HG03064 (cell line): Measurements from ENCODE around the gene STIP1.
A peak's percentile ranks its signal among the peaks of the same experiment; 100 is the strongest.

Experiments
- ATAC-seq: cut with Tn5 transposase; IDR thresholded peaks from one replicate; pipeline ENCODE4 v1.9.1; 2021; ENCODE audit warnings: low read depth; ENCODE audit not compliant: unreplicated experiment

The STIP1 gene

GRCh38 chr11:64185693-64186491 is at the start of gene STIP1:
Gene STIP1, plus strand, starts transcription at chr11:64186171. Its CDS starts 91 bp downstream, at chr11:64186262.
- ATAC-seq, result peak; percentile 84

- ATAC-seq, result no peak
Observed at GRCh38 chr11:64136765-64137441, 49.1 kb upstream of the STIP1 start.

DNA sequence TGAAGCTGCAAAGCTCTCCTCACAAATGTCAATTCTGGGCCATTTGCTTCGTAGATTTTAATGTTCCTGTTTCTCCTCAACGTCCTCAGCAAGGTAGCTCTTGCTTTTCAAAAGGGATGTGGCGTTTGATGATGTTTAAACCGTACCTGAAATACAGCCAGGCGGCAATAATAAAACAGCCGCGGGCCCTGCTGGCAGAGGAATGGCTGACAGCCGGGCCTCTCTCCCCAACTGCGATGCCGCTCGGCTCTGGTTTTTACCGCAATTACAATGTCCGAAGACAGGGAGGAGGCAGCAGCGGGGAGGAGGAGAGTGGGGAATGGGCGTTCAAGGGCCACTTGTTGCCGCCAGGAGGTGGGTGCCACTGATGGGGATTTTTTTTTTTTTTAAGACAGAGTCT is 47.6 kb upstream of the STIP1 start:
- no peak for ATAC-seq

GRCh38 chr11:64139049-64139448 is 46.9 kb upstream of the STIP1 start:
- ATAC-seq, result no peak

DNA sequence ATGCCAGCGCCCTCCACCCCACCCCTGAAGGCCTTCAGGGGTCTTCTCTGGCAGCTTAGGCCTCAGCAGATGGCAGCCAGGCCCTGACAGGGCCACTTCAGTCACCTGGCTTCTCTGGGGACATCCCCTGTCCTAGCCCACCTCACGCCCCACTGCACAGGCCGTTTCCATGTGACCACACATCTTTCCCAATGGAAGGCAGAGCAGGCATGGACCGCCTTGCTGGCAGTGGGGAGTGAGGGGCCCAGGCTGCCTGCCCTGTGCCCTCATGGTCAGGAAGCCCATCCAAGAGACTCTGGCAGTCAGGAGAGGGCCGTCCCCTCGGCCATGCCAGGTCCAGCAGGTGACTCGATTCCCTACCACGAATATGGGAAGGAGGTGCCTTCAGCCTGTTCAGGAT is 45.9 kb upstream of the STIP1 start:
- ATAC-seq, result no peak

- ATAC-seq, result no peak
Observed at GRCh38 chr11:64141081-64141783, 44.7 kb upstream of the STIP1 start.

DNA sequence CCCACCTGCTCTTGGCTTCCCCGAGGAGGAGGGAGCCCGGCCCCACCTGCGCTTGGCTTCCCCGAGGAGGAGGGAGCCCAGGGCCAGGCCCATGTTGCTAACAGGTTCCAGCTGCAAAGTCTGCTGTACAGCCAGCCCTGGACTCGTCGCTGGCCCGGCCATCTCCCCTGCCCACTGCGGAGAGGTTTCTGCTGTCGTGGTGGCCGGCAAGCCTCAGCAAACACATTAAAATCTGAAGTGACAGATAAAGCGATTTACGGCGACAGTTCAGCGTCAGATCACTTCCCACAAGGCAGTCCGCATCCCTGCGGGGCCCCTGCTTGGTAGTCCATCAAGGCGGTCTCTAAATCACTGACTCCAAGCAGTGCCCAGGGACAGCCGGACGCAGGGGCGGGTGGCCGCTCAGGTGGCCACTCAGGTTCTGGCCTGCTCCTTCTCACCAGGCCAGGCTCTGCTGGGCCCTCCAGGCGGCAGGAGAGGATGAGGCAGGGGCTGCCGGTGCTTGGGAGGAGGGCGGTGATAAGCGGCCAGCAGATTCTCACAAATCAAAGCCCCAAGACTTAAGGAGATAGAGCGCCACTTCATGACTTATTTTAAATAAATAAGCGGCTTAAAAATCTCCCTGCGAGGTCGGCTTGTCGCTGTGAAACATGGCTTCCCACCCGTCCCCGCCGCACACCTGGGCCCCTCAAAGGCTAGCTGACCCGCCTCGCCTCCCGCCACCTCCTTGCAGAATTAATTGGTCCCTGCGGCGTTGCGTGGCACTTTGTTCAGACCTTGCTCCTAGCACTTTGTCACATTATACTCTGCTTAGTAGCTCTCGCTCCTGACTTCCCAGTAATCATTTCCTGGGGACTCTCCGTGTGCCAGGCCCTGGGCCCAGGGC is 41.1 kb upstream of the STIP1 start:
- ATAC-seq, result no peak

DNA sequence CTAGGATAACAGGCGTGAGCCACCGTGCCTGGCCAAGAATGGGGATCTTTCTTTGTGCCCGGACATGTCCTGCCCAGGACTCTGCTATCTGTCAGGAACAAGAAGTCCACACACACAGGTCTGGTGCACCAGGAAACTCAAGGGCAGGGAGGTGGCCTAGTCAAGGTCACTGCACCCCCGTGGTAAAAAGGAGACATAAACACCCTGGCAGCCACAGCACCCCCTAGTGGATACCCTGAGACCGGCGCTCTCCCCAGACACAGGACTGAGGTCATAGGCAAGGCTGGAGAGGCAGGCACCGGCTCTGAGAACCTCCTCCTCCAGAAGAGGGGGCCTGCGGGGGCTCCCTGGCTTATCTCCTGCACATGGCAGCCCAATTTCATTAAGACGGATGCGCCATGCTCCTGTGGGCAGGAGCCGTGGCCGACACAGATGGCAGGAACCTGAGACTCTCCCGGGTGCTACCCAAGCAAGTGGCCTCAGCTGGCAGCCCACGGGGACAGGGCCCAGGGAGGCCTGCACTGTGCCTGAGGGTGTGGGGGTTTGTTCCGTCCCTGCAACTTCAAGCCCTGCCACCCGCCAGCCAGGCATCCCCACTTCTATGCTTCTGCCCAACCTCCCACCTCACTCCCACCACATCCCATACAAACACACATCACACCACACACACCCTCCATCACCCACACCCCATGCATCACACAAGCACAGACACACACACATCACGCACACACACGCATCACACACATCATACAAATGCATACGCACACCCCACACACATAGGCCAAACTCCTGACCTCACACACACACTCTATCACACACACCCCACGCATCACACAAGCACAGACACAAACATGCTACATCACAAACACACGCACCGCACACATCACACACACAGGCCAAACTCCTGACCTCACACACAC is 39.7 kb upstream of the STIP1 start:
- no peak for ATAC-seq

- no peak for ATAC-seq
Observed at GRCh38 chr11:64148226-64148916, 37.6 kb upstream of the STIP1 start.

- ATAC-seq, result no peak
Observed at GRCh38 chr11:64148917-64149617, 36.9 kb upstream of the STIP1 start.

DNA sequence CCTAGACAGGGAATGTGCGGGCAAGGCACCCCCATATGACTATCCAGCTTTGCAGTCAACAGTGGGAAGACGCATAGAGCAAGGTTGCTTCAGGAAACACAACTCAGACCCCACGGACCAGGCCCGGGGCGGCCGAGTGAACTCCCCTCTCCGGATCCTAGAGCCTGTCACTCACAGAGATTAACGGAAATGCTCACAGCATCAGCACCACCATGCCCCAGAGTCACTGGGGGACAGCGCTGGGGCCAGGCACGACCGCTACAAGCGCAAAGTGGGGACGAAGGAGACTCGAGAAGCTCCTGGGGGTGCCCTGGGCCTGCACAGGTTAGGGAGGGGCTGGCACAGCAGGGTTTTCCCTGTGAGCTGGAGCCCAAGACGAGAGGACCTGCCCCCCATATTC is 35.9 kb upstream of the STIP1 start:
- no peak for ATAC-seq

DNA sequence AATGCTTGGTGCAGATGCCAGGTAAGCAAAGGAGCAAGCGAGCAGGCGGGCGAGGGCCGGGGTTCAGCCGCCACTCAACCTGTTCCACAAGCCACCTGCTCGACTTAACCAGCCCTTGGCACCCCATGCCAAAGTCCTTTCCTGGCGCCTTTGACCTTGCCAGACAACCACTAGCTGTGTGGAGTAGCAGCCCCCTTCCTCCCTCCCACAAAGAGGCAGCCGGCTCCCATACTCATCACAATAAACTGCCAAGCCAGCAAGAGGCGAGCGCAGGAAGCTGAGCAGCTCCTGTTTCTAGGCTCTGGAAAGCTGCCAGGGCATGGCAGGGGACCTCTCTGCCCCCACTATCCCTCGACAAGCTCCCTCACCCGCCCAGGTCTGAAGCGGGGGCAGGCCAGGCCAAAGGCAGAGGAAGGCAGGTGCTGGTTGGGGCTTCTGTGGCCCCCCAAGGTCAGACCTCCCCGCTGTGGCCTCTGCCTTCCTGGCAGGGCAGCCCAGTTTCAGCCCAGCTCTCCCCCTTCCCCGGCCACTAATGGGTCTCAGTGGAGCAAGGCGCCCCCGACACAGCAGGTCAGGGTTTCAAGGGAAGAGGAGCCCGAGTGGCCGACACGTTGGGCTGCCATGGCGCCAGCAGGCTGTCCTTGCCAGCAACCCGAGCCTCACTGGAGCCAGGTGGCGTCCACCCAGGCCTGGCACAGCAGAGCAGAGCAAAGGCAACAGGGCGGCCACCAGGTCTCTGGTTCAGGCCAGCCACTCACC is 35.3 kb upstream of the STIP1 start:
- ATAC-seq, result no peak

GRCh38 chr11:64151337-64151736 is 34.6 kb upstream of the STIP1 start:
- ATAC-seq, result no peak

DNA sequence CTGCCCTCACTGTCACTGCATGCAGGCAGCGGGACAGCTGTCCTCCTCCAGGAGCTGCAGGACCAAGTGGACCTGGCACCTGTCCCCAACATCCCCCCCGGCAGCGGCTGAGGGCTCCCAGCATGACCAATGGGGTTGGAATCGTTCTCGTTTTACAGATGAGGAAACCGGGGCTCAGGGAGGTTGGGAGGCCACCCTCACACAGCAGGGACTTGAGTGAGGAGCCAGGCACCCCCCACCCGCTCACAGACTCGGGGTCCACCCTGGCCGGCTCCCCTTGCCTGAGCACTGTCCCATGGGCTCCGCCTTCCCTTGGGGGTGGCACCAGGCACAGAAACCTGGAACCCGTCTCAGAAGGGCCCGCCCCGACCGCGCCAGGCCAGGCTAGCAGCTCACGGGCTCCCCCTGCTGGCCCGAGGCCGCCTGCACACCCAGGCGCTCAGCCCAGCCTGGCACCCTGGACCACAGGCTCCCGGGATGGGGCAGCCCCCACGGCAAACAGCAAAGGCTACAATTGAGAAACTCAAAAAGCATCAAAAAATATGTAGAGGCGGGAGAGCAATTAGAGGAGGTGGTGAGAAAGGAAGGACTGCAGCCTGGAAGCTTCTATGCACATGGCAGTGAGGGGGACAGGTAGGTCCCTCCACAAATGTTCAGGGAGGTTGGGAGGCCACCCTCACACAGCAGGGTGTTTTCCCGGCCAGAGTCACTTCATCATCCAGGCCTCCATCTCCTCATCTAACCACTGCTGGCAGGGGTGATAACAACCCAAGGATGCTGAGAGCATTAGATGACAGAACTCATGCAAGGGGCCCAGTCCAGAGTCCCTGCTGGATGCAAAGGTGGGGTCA is 32.9 kb upstream of the STIP1 start:
- no peak for ATAC-seq

DNA sequence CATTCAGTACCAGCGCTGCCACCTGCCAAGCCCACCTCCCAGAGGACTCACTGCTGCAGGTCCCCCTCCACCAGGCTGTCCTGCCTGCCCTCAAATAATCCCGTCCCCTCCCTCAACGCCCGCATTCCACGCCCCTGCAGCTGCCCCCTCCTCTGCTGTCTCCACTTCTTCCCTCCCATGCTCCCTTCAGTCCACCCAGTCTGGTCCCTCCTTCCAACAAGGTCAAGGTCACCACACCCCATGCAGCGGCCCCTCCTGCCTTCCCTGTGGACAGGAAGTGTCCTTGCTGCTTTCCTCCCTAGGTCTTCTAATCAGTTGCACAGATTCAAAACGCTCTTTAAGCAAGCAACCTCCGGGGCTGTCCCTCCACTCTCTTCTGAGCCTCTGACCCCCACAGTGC is 32.2 kb upstream of the STIP1 start:
- ATAC-seq, result no peak

DNA sequence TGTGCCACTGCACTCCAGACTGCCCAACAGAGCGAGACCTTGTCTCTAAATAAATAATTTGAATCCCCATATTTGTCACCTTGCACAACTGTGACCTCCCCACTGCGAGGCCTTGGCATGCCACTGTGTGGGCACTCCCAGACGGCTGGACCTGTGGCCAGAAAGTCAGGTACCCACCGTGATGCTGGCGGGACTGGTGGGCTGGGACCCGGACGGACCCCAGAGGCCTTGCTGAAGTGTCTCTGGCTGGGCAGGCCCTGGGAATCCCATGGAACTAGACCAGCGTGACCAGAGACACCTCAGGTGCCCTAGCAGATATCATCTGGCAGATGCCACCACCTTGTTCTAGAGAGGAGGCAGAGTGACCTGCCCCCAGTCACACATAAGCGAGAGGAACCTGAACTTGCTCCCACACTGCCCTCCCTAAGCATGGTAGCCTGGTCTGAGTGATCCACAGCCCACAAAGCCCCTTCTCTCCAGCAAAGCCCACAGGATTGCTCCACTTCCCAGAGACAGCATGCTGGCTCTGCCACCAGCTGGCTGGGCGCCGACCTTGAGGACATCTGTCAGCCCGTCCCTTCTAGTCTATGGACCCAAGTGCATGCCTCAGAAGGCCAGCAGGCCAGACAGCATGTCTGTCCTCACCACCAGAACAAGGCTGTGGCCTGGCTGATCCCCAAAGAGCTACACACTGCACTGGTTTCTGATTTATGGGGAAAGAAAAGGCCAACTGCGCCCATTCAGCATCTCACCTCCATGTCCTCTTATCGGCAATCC is 29.5 kb upstream of the STIP1 start:
- no peak for ATAC-seq
